ENCODE measurements around the gene NTRK3. TPM values are rescaled to one million over a fixed set of nuclear protein-coding genes. Genes with fewer than 3 reads are reported as not detected.

The NTRK3 gene
- polyA plus RNA-seq, 1 donor from 2014 or later: 42.7 TPM

GRCh38 chr15:88075102-88075501 is 181.4 kb downstream of the NTRK3 start:
- Histone ChIP-seq H4K20me1 (ENCODE audit: insufficient read depth) (no peaks in the 10 kb centered on the region), H3K27me3 (ENCODE audit: insufficient read depth, low read depth, low read length) (no peaks in the 10 kb centered on the region), H3K79me2 (replicated peaks; ENCODE audit: insufficient read depth, low read length) (no peaks in the 10 kb centered on the region), H3K9ac (ENCODE audit: low read length) (no peak overlapping the region), H3K27ac (ENCODE audit: low read length) (no peak overlapping the region), H3K4me3 (ENCODE audit: low read length) (no peak overlapping the region), H3K36me3 (ENCODE audit: insufficient read depth, low read length) (no peaks in the 10 kb centered on the region), H3F3A (ENCODE audit: insufficient read depth, low read length, poor library complexity, severe bottlenecking) (no peaks in the 10 kb centered on the region), H3K9me2 (ENCODE audit: insufficient read depth, low read length) (no peaks in the 10 kb centered on the region), H2AFZ (ENCODE audit: low read depth, low read length) (no peak overlapping the region), H3K4me2 (ENCODE audit: low read length) (no peak overlapping the region), H3K9me3 (ENCODE audit: low read length) (no peaks in the 10 kb centered on the region)
- TF ChIP-seq POLR2AphosphoS5 (IDR thresholded peaks at IDR 0.05) (no peak), EZH2 (IDR thresholded peaks at IDR 0.05; ENCODE audit: borderline replicate concordance, insufficient read depth, low read length, poor library complexity, severe bottlenecking) (no peak), MXI1 (conservative IDR thresholded peaks at IDR 0.05; ENCODE audit: poor library complexity, severe bottlenecking) (no peak), REST (IDR thresholded peaks at IDR 0.05; ENCODE audit: borderline replicate concordance) (no peak), SMC3 (conservative IDR thresholded peaks at IDR 0.05; ENCODE audit: poor library complexity) (no peak)

- no peak overlapping the region for H3K4me2 ChIP-seq (ENCODE audit: low read length)
- no peaks in the 10 kb centered on the region for H3K27me3 ChIP-seq (ENCODE audit: insufficient read depth, low read depth, low read length)
- H2AFZ ChIP-seq (ENCODE audit: low read depth, low read length): no peak overlapping the region
- no peak for TF ChIP-seq TAF1 (IDR thresholded peaks at IDR 0.05; ENCODE audit: low read depth)
- no peak for TF ChIP-seq SMC3 (conservative IDR thresholded peaks at IDR 0.05; ENCODE audit: poor library complexity)
- TF ChIP-seq EP300 (conservative IDR thresholded peaks at IDR 0.05; ENCODE audit: poor library complexity, severe bottlenecking): no peak
- TF ChIP-seq EZH2 (IDR thresholded peaks at IDR 0.05; ENCODE audit: borderline replicate concordance, insufficient read depth, low read length, poor library complexity, severe bottlenecking): no peak
- TF ChIP-seq MXI1 (conservative IDR thresholded peaks at IDR 0.05; ENCODE audit: poor library complexity, severe bottlenecking): no peak
- TF ChIP-seq RAD21 (conservative IDR thresholded peaks at IDR 0.05): no peak
- TF ChIP-seq REST (IDR thresholded peaks at IDR 0.05; ENCODE audit: borderline replicate concordance): no peak
- TF ChIP-seq CTCF (IDR thresholded peaks at IDR 0.05; ENCODE audit: poor library complexity, severe bottlenecking): no peak
- TF ChIP-seq POLR2AphosphoS5 (IDR thresholded peaks at IDR 0.05): no peak
- H3K27ac ChIP-seq (ENCODE audit: low read length): no peak overlapping the region
- no peaks in the 10 kb centered on the region for H3K36me3 ChIP-seq (ENCODE audit: insufficient read depth, low read length)
- H3F3A ChIP-seq (ENCODE audit: insufficient read depth, low read length, poor library complexity, severe bottlenecking): no peaks in the 10 kb centered on the region
- H3K4me3 ChIP-seq (ENCODE audit: low read length): no peak overlapping the region
- H3K9me2 ChIP-seq (ENCODE audit: insufficient read depth, low read length): no peaks in the 10 kb centered on the region
- H3K9me3 ChIP-seq (ENCODE audit: low read length): no peaks in the 10 kb centered on the region
- H3K79me2 ChIP-seq (replicated peaks; ENCODE audit: insufficient read depth, low read length): no peaks in the 10 kb centered on the region
- no peak overlapping the region for H3K9ac ChIP-seq (ENCODE audit: low read length)
- no peaks in the 10 kb centered on the region for H4K20me1 ChIP-seq (ENCODE audit: insufficient read depth)
These were observed 182.2 kb downstream of the NTRK3 start for GRCh38 chr15:88074386-88074785.

Data from neural cell (in vitro differentiated cells).